Hepatocyte (in vitro differentiated cells): ENCODE data around the gene OIT3.

ENCODE experiments used
- CTCF ChIP-seq: fragments of 200-600 bp; sonication (generic); IDR thresholded peaks from 2 replicates; pipeline ENCODE4 v1.5.1; 2016; ENCODE audit warnings: antibody characterized with exemption, mild to moderate bottlenecking; ENCODE audit not compliant: poor library complexity
- EZH2 ChIP-seq: fragments of 200-600 bp; sonication (generic); IDR thresholded peaks from 2 replicates; pipeline ENCODE4 v1.6.1; 2016; ENCODE audit warnings: antibody characterized with exemption, mild to moderate bottlenecking, borderline replicate concordance

- no peak for TF ChIP-seq EZH2
- no peak for TF ChIP-seq CTCF
These were observed 18.2 kb downstream of the OIT3 start for GRCh38 chr10:72911758-72912157.
